Stimulated activated CD4-positive, alpha-beta T cell treated with anti-CD3 and anti-CD28 coated beads, Interleukin-1b, Interleukin-23, amount 100 ng/mL, for 24 hours (primary cell): Measurements from ENCODE around the gene DDT.
"Not testable (repeated sequence)": the region's sequence is repeated elsewhere in the genome, so short reads cannot be mapped to it uniquely, and the experiment has no call there.

Source experiments
- DNase-seq, 4 experiments: peaks; one replicate each; pipeline ENCODE4 v3.0.0-alpha.2; 2020; ENCODE audit warnings: low read depth in 4 of 4, low spot score in 1 of 4

The DDT gene

GRCh38 chr22:23953485-23953884 lies 20.8 kb downstream of the DDT start:
- not testable (repeated sequence) for DNase-seq

- DNase-seq = not testable (repeated sequence)
These were observed 21.3 kb downstream of the DDT start for GRCh38 chr22:23952794-23953405.

- not testable (repeated sequence) for DNase-seq
These were observed 22.9 kb downstream of the DDT start for GRCh38 chr22:23951383-23951782.

- DNase-seq = not testable (repeated sequence)
These were observed 24.5 kb downstream of the DDT start for GRCh38 chr22:23949764-23950163.

GRCh38 chr22:23947391-23947790 lies 26.9 kb downstream of the DDT start:
- DNase-seq = not testable (repeated sequence)

GRCh38 chr22:23940166-23940565 lies 34.1 kb downstream of the DDT start:
- not testable (repeated sequence) for DNase-seq

- no peak for DNase-seq
These were observed 35.3 kb downstream of the DDT start for GRCh38 chr22:23939017-23939357.

- no peak for DNase-seq
These were observed 35.8 kb downstream of the DDT start for GRCh38 chr22:23938328-23939016.

GRCh38 chr22:23926561-23926960 lies 47.7 kb downstream of the DDT start:
- DNase-seq = no peak

GRCh38 chr22:23925020-23925606 lies 49.1 kb downstream of the DDT start:
- no peak for DNase-seq

GRCh38 chr22:23922921-23923320 lies 51.3 kb downstream of the DDT start:
- DNase-seq = no peak

- not testable (repeated sequence) for DNase-seq
These were observed 52.5 kb downstream of the DDT start for GRCh38 chr22:23921586-23922201.
